Kidney (tissue), 14 donors: Measurements from ENCODE around the gene ZFR2. TPM values are rescaled to one million over a fixed set of nuclear protein-coding genes. Genes with fewer than 3 reads are reported as not detected.

Experiments used
- DNase-seq, 5 donors: peaks; one replicate each; pipeline ENCODE4 v3.0.0-alpha.2; 2013 to 2020
- FAIRE-seq: peaks from 2 replicates; lab custom pipeline; 2012; peaks lifted over from hg19 to GRCh38; lab: Jason Lieb, UNC
- H3K27ac ChIP-seq, 2 donors: one replicate each; pipeline ENCODE4 v1.7.0; 2013; ENCODE audit warnings: low read depth in 2 of 2, low read length in 2 of 2, inconsistent platforms in 1 of 2
- H3K27me3 ChIP-seq: one replicate; pipeline ENCODE4 v1.7.1; 2013; ENCODE audit warnings: low read length, inconsistent platforms; ENCODE audit not compliant: control insufficient read depth, insufficient read depth
- H3K36me3 ChIP-seq, 3 donors: one replicate each; pipeline versions ENCODE4 v1.7.0 to v1.7.1; 2013; ENCODE audit warnings: low read length in 3 of 3, control low read depth in 1 of 3, inconsistent platforms in 1 of 3; ENCODE audit not compliant: insufficient read depth in 3 of 3, control insufficient read depth in 2 of 3
- H3K4me1 ChIP-seq, 3 donors: one replicate each; pipeline versions ENCODE4 v1.7.0 to v1.7.1; 2013; ENCODE audit warnings: low read length in 3 of 3, inconsistent platforms in 1 of 3, low read depth in 1 of 3; ENCODE audit not compliant: control insufficient read depth in 2 of 3, insufficient read depth in 2 of 3
- H3K4me3 ChIP-seq, 3 donors: one replicate each; pipeline versions ENCODE4 v1.7.0 to v1.8.1; 2013; ENCODE audit warnings: low read length in 3 of 3, control low read depth in 1 of 3, inconsistent platforms in 1 of 3
- H3K9ac ChIP-seq, 3 donors: one replicate each; pipeline versions ENCODE4 v1.7.0 to v1.7.1; 2013; ENCODE audit warnings: low read length in 3 of 3, control low read depth in 1 of 3, inconsistent platforms in 1 of 3
- H3K9me3 ChIP-seq, 3 donors: one replicate each; pipeline versions ENCODE4 v1.7.0 to v1.7.1; 2013; ENCODE audit warnings: low read length in 3 of 3, control low read depth in 1 of 3, inconsistent platforms in 1 of 3; ENCODE audit not compliant: control insufficient read depth in 2 of 3, insufficient read depth in 1 of 3
- CTCF ChIP-seq: IDR thresholded peaks from 3 replicates; pipeline ENCODE4 v1.5.1; 2012; ENCODE audit warnings: mild to moderate bottlenecking, moderate library complexity, borderline replicate concordance; ENCODE audit not compliant: insufficient read depth; ENCODE audit errors: extremely low read depth
- intact Hi-C: fragments of 100-400 bp; cut with DNase I; formaldehyde crosslinking; loops from one replicate; pipeline ENCODE4 v1.11.1; 2022
- polyA plus RNA-seq: library from polyadenylated mRNA; stranded (reverse); fragments of 350-450 nt; fragmentation: Illumina TruSeq; extraction: RNeasy Lipid Tissue Mini Kit (QIAGEN cat#74804); gene quantifications from one replicate; pipeline ENCODE4 v1.2.3, GENCODE V29; 2014; ENCODE audit warnings: low read depth, low replicate concordance; ENCODE audit not compliant: insufficient read depth
- total RNA-seq: library from RNA; stranded (reverse); fragmentation: NEBNext Ultra II Directional; extraction: Animal tissue kit (Norgen Biotek cat#: 25700); gene quantifications from one replicate; pipeline ENCODE4 v1.2.1, GENCODE V29; 2021
- donor health status: control.
- donor health status: control.
- donor health status: control.
- donor health status: control.
- donor health status: control.
- donor health status: DM: yes; HTN: yes; CAD: no.
- donor health status: Normal renal cell carcinoma (clear cell type).

ZFR2 gene
- total and polyA plus RNA-seq, 2 donors from 2014 or later = 0.22 TPM; not detected in 1

GRCh38 chr19:3792114-3792513, 76.7 kb downstream of the ZFR2 start:
- no peaks in the 10 kb centered on the region for H3K36me3 ChIP-seq
- no peaks in the 10 kb centered on the region for H3K4me1 ChIP-seq
- DNase-seq (no peak), FAIRE-seq (no peak)
- H3K27me3 ChIP-seq = no peaks in the 10 kb centered on the region
- H3K4me3 ChIP-seq = no peak overlapping the region
- H3K9ac ChIP-seq = no peak overlapping the region
- no peak for TF ChIP-seq CTCF
- H3K9me3 ChIP-seq = peaks cover 0 to 4% (median 0%) of the 10 kb centered on the region in 3 donors
- no peak overlapping the region for H3K27ac ChIP-seq
- intact Hi-C loops = no loop called here

DNA sequence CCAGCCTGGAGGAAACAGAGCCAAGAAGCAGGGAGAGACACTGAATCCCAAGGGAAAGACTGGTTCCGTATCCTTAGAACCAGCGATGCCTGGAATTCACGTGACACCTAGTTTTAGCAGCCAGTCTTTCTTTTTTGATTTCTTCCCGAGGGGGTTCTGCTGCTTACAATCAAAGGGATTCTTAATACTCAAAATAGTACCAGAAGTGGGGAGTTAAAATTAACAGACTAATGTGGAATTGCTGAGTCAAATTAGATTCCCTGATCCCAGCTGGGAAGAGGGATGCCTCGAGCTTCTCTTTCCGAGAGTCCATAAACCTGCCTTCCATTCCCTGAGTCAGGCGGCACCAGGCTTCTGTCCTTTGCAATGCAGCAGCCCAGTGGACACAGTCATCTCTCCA, 77.9 kb downstream of the ZFR2 start:
- no peak overlapping the region for H3K27ac ChIP-seq
- DNase-seq (no peak), FAIRE-seq (no peak)
- no peak overlapping the region for H3K9ac ChIP-seq
- intact Hi-C loops = no loop called here
- no peaks in the 10 kb centered on the region for H3K9me3 ChIP-seq
- no peak overlapping the region for H3K4me3 ChIP-seq
- no peak for TF ChIP-seq CTCF
- H3K36me3 ChIP-seq = no peaks in the 10 kb centered on the region
- no peaks in the 10 kb centered on the region for H3K4me1 ChIP-seq
- H3K27me3 ChIP-seq = no peaks in the 10 kb centered on the region

GRCh38 chr19:3790209-3790734, 78.6 kb downstream of the ZFR2 start:
- intact Hi-C loops = no loop called here
- FAIRE-seq = no peak

More at GRCh38 chr19:3790209-3790734, 78.6 kb downstream of the ZFR2 start:
- Histone ChIP-seq H3K4me1 (no peaks in the 10 kb centered on the region), H3K27me3 (peaks cover 2% of the 10 kb centered on the region), H3K9me3 (no peaks in the 10 kb centered on the region), H3K4me3 (no peak overlapping the region), H3K9ac (no peak overlapping the region), H3K36me3 (no peaks in the 10 kb centered on the region), H3K27ac (no peak overlapping the region)
- no peak for TF ChIP-seq CTCF
- DNase-seq = no peak
